Measurements from ENCODE around the gene TBCK. TPM values are rescaled to one million over a fixed set of nuclear protein-coding genes. Genes with fewer than 3 reads are reported as not detected.

TBCK gene
- total and polyA plus RNA-seq, 2 of the 8 experiments (the other 6 are each of a cell fraction or from before 2014, with no cell fraction given), result 10.2 to 18.7 TPM

DNA sequence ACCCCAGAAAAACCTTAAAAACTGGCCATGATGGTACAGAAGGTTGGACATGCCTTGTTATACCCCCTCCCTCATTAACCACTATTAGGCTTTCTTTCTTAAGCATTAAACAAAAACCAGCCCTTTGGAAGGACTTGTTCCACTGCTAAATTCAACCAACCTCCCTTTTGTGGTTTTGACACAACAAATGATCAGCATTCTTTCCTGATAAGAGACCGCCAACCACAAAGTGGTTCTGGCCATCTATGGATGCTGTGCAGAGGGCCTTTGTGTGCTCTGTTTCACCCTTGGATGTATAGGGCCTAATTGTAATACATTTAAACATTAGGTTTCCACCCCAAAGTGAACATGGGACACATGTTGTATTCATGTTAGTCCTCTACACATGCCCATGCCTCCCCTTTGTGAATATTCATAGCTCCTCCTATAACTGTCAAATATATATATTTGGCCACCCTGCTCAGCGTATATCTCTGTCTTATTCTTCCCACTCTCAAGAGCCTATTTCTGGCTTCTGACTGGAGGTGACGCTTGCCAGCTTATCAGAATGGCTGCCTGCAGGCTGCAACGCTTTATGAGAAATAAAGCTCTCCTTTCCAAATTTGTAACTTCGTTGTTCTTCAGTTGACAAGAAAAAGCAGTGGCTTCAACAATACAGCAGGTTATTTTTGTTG, 294.1 kb downstream of the TBCK start:
- WGBS, 2 experiments (ENCODE audit: extremely low coverage in 1 of 2, insufficient coverage in 1 of 2, insufficient read length in 1 of 2, insufficient replicate concordance in 2 of 2, low coverage in 1 of 2, low lambda C conversion rate in 2 of 2, missing lambda C conversion rate in 1 of 2), result 92% methylated on average over 5 of the region's 5 CpGs; no CpG with 5 or more reads in 1 of the 2 experiments
- Histone ChIP-seq H3K4me2 (ENCODE audit: insufficient read depth in 1 of 2, low read depth in 2 of 2, low read length in 2 of 2) (no peak overlapping the region), H2BK12ac (ENCODE audit: low read depth, low read length) (no peak overlapping the region), H4K5ac (ENCODE audit: insufficient read length, low read depth, low read length) (no peak overlapping the region), H3K18ac (ENCODE audit: extremely low read depth, low read length) (no peak overlapping the region), H3K79me1 (ENCODE audit: low read depth, low read length) (no peaks in the 10 kb centered on the region), H3K9me3 (ENCODE audit: insufficient read depth in 2 of 2, low read depth in 1 of 2, low read length in 1 of 2) (no peaks in the 10 kb centered on the region), H3K27ac (ENCODE audit: low read depth, low read length) (no peak overlapping the region), H4K91ac (replicated peaks; ENCODE audit: insufficient read length, low read length) (no peak overlapping the region), H3K36me3 (ENCODE audit: control insufficient read depth in 2 of 4, insufficient read depth in 4 of 4, low read length in 3 of 4) (no peaks in the 10 kb centered on the region), H2BK5ac (ENCODE audit: low read depth, low read length) (no peak overlapping the region), H2BK120ac (replicated peaks; ENCODE audit: low read depth, low read length) (no peak overlapping the region), H3K56ac (replicated peaks; ENCODE audit: insufficient read length, low read depth, low read length) (no peak overlapping the region), H3K9ac (replicated peaks in 1 of 4; ENCODE audit: extremely low read depth in 1 of 4, low read depth in 3 of 4, low read length in 3 of 4) (no peak overlapping the region), H2AFZ (ENCODE audit: low read length) (no peak overlapping the region), H3K14ac (ENCODE audit: insufficient read length) (no peak overlapping the region), H2AK5ac (ENCODE audit: low read depth, low read length) (no peak overlapping the region), H4K8ac (ENCODE audit: extremely low read depth, insufficient read depth, low read length) (no peak overlapping the region), H2BK15ac (ENCODE audit: low read length) (no peak overlapping the region), H3K4ac (replicated peaks; ENCODE audit: insufficient read length, low read depth, low read length) (no peak overlapping the region), H3K27me3 (replicated peaks in 1 of 4; ENCODE audit: control insufficient read depth in 3 of 4, extremely low read depth in 1 of 4, insufficient read depth in 3 of 4, low read length in 3 of 4) (no peaks in the 10 kb centered on the region), H3K23me2 (ENCODE audit: low read depth, low read length) (no peaks in the 10 kb centered on the region), H4K20me1 (replicated peaks in 1 of 2; ENCODE audit: control insufficient read depth in 1 of 2, insufficient read depth in 2 of 2, low read length in 2 of 2) (no peaks in the 10 kb centered on the region), H3K79me2 (ENCODE audit: control insufficient read depth in 1 of 2, insufficient read depth in 2 of 2, low read length in 2 of 2) (no peaks in the 10 kb centered on the region), H3K23ac (ENCODE audit: insufficient read length) (no peak overlapping the region), H3K4me3 (ENCODE audit: extremely low read depth in 1 of 4, insufficient read depth in 2 of 4, low read depth in 3 of 4, low read length in 4 of 4) (no peak overlapping the region), H2BK20ac (ENCODE audit: low read length) (no peak overlapping the region), H3K4me1 (replicated peaks in 1 of 4; ENCODE audit: control insufficient read depth in 3 of 4, insufficient read depth in 4 of 4, low read length in 3 of 4) (no peaks in the 10 kb centered on the region)
- ChIA-PET CTCF (ENCODE audit: partially characterized antibody) (no interaction called here), POLR2A (ENCODE audit: partially characterized antibody) (no interaction called here)
- FAIRE-seq, result no peak
- DNase-seq (ENCODE audit: low read depth in 1 of 2, low spot score in 2 of 2), result no peak
- TF ChIP-seq CBX8 (IDR thresholded peaks at IDR 0.05; ENCODE audit: borderline replicate concordance, low read depth, low read length) (no peak), YY1 (IDR thresholded peaks at IDR 0.05; ENCODE audit: low read depth, low read length) (no peak)
